ENCODE measurements around the gene MLXIPL.

DNA sequence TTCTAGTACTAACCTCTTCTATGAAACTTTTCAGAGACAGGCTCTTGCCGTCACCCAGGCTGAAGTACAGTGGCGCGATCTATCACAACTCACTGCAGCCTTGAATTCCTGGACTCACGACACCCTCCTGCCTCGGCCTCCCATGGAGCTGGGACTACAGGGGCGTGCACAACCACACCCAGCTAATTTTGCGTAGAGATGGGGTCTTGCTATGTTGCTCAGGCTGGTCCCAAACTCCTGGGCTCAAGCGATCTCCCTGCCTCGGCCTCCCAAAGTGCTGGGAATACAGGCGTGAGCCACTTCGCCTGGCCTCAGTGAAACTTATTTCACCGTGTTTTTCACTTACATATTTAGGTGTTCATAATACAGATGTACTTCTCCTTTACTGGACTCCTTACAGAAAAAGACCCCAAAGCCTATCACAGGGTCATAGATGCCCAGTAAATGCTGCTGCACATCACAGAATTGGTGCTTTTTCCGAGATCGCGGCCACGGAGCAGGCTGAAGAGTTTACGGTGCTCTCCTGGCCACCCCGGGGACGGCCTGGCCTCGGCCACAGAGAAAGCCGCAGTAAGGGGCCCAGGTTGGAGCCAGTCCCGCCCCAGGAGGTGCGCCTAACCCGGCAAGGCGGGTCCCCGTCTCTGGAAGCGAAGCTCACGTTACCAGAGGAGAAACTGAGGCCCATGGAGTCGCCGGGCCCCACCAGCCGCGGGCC is 46.5 kb downstream of the MLXIPL start:
- TF ChIP-seq POLR2AphosphoS5 (IDR thresholded peaks at IDR 0.05): no peak
- TF ChIP-seq, protein P1, sequence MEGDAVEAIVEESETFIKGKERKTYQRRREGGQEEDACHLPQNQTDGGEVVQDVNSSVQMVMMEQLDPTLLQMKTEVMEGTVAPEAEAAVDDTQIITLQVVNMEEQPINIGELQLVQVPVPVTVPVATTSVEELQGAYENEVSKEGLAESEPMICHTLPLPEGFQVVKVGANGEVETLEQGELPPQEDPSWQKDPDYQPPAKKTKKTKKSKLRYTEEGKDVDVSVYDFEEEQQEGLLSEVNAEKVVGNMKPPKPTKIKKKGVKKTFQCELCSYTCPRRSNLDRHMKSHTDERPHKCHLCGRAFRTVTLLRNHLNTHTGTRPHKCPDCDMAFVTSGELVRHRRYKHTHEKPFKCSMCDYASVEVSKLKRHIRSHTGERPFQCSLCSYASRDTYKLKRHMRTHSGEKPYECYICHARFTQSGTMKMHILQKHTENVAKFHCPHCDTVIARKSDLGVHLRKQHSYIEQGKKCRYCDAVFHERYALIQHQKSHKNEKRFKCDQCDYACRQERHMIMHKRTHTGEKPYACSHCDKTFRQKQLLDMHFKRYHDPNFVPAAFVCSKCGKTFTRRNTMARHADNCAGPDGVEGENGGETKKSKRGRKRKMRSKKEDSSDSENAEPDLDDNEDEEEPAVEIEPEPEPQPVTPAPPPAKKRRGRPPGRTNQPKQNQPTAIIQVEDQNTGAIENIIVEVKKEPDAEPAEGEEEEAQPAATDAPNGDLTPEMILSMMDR (IDR thresholded peaks at IDR 0.05): no peak

All from prostate gland (tissue), 2 donors.